Ovary (tissue), 3 donors: Measurements from ENCODE around the gene CRY1.

Source experiments
- CTCF ChIP-seq, 3 donors: fragments of 450-650 bp in 2 of 3; fragments of 200-600 bp in 1 of 3; IDR thresholded peaks; one replicate each; pipeline versions ENCODE4 v1.5.1 to v1.8.0; 2016 to 2022; ENCODE audit warnings: antibody characterized with exemption in 3 of 3, mild to moderate bottlenecking in 1 of 3
- EP300 ChIP-seq: sonication (generic); formaldehyde crosslinking; IDR thresholded peaks from one replicate; pipeline ENCODE4 v1.6.1; 2017; ENCODE audit warnings: antibody characterized with exemption
- POLR2A ChIP-seq: fragments of 450-650 bp; IDR thresholded peaks from one replicate; pipeline ENCODE4 v1.6.1; 2017; ENCODE audit warnings: antibody characterized with exemption, mild to moderate bottlenecking, moderate library complexity
- donor health status: DM: no; HTN: no; CAD: no.

GRCh38 chr12:107029081-107029480 is 64.3 kb downstream of the CRY1 start:
- no peak for TF ChIP-seq CTCF (IDR thresholded peaks at IDR 0.05)
- no peak for TF ChIP-seq POLR2A
- TF ChIP-seq EP300: no peak
